Upper lobe of right lung (tissue), 1 donor: Measurements from ENCODE around the gene TEDC1. TPM values are rescaled to one million over a fixed set of nuclear protein-coding genes. Genes with fewer than 3 reads are reported as not detected.

Experiments
- ATAC-seq: fragments of 200-7000 bp; cut with Tn5 transposase; one replicate; pipeline ENCODE4 v1.9.1; 2020; ENCODE audit warnings: mild to moderate bottlenecking, moderate library complexity
- DNase-seq: peaks from one replicate; pipeline ENCODE4 v3.0.0-alpha.2; 2020
- H3K27ac ChIP-seq: fragments of 200-600 bp; one replicate; pipeline ENCODE4 v1.8.0; 2022
- H3K27me3 ChIP-seq: fragments of 200-600 bp; one replicate; pipeline ENCODE4 v1.8.0; 2022; ENCODE audit warnings: mild to moderate bottlenecking
- H3K36me3 ChIP-seq: fragments of 200-600 bp; one replicate; pipeline ENCODE4 v1.8.0; 2022
- H3K4me1 ChIP-seq: fragments of 200-600 bp; one replicate; pipeline ENCODE4 v1.8.0; 2022
- H3K4me3 ChIP-seq: fragments of 200-600 bp; one replicate; pipeline ENCODE4 v1.8.0; 2022; ENCODE audit warnings: mild to moderate bottlenecking
- H3K9me3 ChIP-seq: fragments of 200-600 bp; one replicate; pipeline ENCODE4 v1.8.0; 2022
- CTCF ChIP-seq: fragments of 200-600 bp; IDR thresholded peaks from one replicate; pipeline ENCODE4 v1.8.0; 2022; ENCODE audit warnings: antibody characterized with exemption
- intact Hi-C: fragments of 100-400 bp; cut with DNase I; formaldehyde crosslinking; loops from one replicate; pipeline ENCODE4 v1.11.0; 2022
- total RNA-seq: library from RNA; stranded (reverse); fragmentation: NEBNext Ultra II Directional; extraction: Animal tissue kit (Norgen Biotek cat#: 25700); gene quantifications from one replicate; pipeline ENCODE4 v1.2.1, GENCODE V29; 2021
- donor health status: DM: no; HTN: yes; CAD: no; lungs with severe emphysema.

The TEDC1 gene
- total RNA-seq, 1 donor from 2014 or later: 7.9 TPM

GRCh38 chr14:105480807-105481801 is 9.9 kb upstream of the TEDC1 start:
- peak; percentile 100 for TF ChIP-seq CTCF
- peaks cover under 1% of the 10 kb centered on the region for H3K27me3 ChIP-seq
- H3K4me1 ChIP-seq: peaks cover 60% of the 10 kb centered on the region

GRCh38 chr14:105481886-105482457 is 9.1 kb upstream of the TEDC1 start:
- no peak for TF ChIP-seq CTCF
- peak; percentile 57 for ATAC-seq
- Histone ChIP-seq H3K4me1 (peaks cover 60% of the 10 kb centered on the region), H3K27me3 (no peaks in the 10 kb centered on the region), H3K27ac (peak overlapping the region; percentile 98), H3K36me3 (no peaks in the 10 kb centered on the region), H3K9me3 (no peaks in the 10 kb centered on the region), H3K4me3 (peak overlapping the region; percentile 40)
- intact Hi-C loops: no loop called here
- DNase-seq: peak; percentile 95

More at GRCh38 chr14:105480807-105481801, 9.9 kb upstream of the TEDC1 start:
- Histone ChIP-seq H3K36me3 (no peaks in the 10 kb centered on the region), H3K9me3 (no peaks in the 10 kb centered on the region), H3K27ac (peak overlapping the region; percentile 98), H3K4me3 (peak overlapping the region; percentile 40)
- peak; percentile 85 for ATAC-seq
- intact Hi-C loops: no loop called here
- DNase-seq: peak; percentile 93

GRCh38 chr14:105482486-105483110 is 8.4 kb upstream of the TEDC1 start:
- no peak for ATAC-seq
- H3K27ac ChIP-seq: peak overlapping the region; percentile 98
- H3K9me3 ChIP-seq: no peaks in the 10 kb centered on the region
- no peaks in the 10 kb centered on the region for H3K27me3 ChIP-seq
- intact Hi-C loops: no loop called here
- no peak overlapping the region for H3K4me3 ChIP-seq
- no peak for TF ChIP-seq CTCF
- peaks cover 66% of the 10 kb centered on the region for H3K4me1 ChIP-seq
- DNase-seq: no peak
- H3K36me3 ChIP-seq: no peaks in the 10 kb centered on the region

GRCh38 chr14:105483300-105484068 is 7.6 kb upstream of the TEDC1 start:
- Histone ChIP-seq H3K4me3 (no peak overlapping the region), H3K27me3 (no peaks in the 10 kb centered on the region), H3K36me3 (no peaks in the 10 kb centered on the region), H3K9me3 (no peaks in the 10 kb centered on the region), H3K27ac (peak overlapping the region; percentile 98), H3K4me1 (peaks cover 75% of the 10 kb centered on the region)
- ATAC-seq (no peak), DNase-seq (no peak)
- no peak for TF ChIP-seq CTCF
- intact Hi-C loops: no loop called here
